ENCODE data around the gene SNX20.

Gene SNX20

GRCh38 chr16:50681021-50681885 is at the start of gene SNX20:
TSS of gene SNX20 (minus strand) at chr16:50681312. CDS start at chr16:50677526, 3,786 bp downstream.
- DNase-seq: no peak

- no peak for DNase-seq
These were observed 43.2 kb upstream of the SNX20 start for GRCh38 chr16:50724306-50724705.

- no peak for DNase-seq
These were observed 41.8 kb upstream of the SNX20 start for GRCh38 chr16:50722960-50723359.

- DNase-seq: no peak
These were observed 41.3 kb upstream of the SNX20 start for GRCh38 chr16:50722405-50722737.

- no peak for DNase-seq
These were observed 40.7 kb upstream of the SNX20 start for GRCh38 chr16:50721549-50722404.

GRCh38 chr16:50719401-50720337 is 38.6 kb upstream of the SNX20 start:
- DNase-seq: no peak

- no peak for DNase-seq
These were observed 37.8 kb upstream of the SNX20 start for GRCh38 chr16:50718761-50719400.

GRCh38 chr16:50718061-50718760 is 37.1 kb upstream of the SNX20 start:
- DNase-seq: no peak

GRCh38 chr16:50717494-50717893 is 36.4 kb upstream of the SNX20 start:
- DNase-seq: no peak

- DNase-seq: no peak
These were observed 36.0 kb upstream of the SNX20 start for GRCh38 chr16:50717091-50717490.

GRCh38 chr16:50712956-50713355 is 31.8 kb upstream of the SNX20 start:
- no peak for DNase-seq

- DNase-seq: peak; percentile 83
These were observed 31.4 kb upstream of the SNX20 start for GRCh38 chr16:50712560-50712898.

GRCh38 chr16:50711862-50712559 is 30.9 kb upstream of the SNX20 start:
- DNase-seq: no peak

- no peak for DNase-seq
These were observed 29.9 kb upstream of the SNX20 start for GRCh38 chr16:50711040-50711439.

GRCh38 chr16:50709980-50710379 is 28.9 kb upstream of the SNX20 start:
- DNase-seq: no peak

GRCh38 chr16:50709061-50709684 is 28.1 kb upstream of the SNX20 start:
- no peak for DNase-seq

- DNase-seq: no peak
These were observed 27.4 kb upstream of the SNX20 start for GRCh38 chr16:50708373-50709060.

GRCh38 chr16:50706250-50706649 is 25.1 kb upstream of the SNX20 start:
- DNase-seq: no peak

GRCh38 chr16:50705436-50706110 is 24.5 kb upstream of the SNX20 start:
- no peak for DNase-seq

All from NCI-H226 (cell line).